ENCODE data around the gene DGKI. TPM values are rescaled to one million over a fixed set of nuclear protein-coding genes. Genes with fewer than 3 reads are reported as not detected.

Gene DGKI
- total and polyA plus RNA-seq, 2 donors (not counting 1 experiment from before 2014, with no cell fraction given), result not detected

GRCh38 chr7:137619181-137619580 lies 227.6 kb downstream of the DGKI start:
- Mint-ChIP-seq H3K27me3 (peaks cover 12% of the 10 kb centered on the region), H3K4me3 (no peak overlapping the region), H3K4me1 (no peaks in the 10 kb centered on the region), H3K27ac (no peak overlapping the region), H3K9me3 (ENCODE audit: insufficient read depth) (no peaks in the 10 kb centered on the region)
- H3K27me3 ChIP-seq (replicated peaks in 1 of 4; ENCODE audit: control extremely low read depth in 1 of 4, control insufficient read depth in 3 of 4, insufficient read depth in 4 of 4, low read length in 3 of 4), result no peaks in the 10 kb centered on the region
- no peak overlapping the region for H3K9ac ChIP-seq (ENCODE audit: low read length)
- WGBS (ENCODE audit: insufficient coverage), result no CpG with 5 or more reads among the region's 1 CpG
- no peaks in the 10 kb centered on the region for H3K79me2 ChIP-seq (ENCODE audit: control insufficient read depth, insufficient read depth, low read length)
- CTCF ChIA-PET, result no interaction called here
- H3K9me3 ChIP-seq (ENCODE audit: control extremely low read depth in 1 of 3, control insufficient read depth in 2 of 3, insufficient read depth in 1 of 3, low read length in 2 of 3), result no peaks in the 10 kb centered on the region
- H3K36me3 ChIP-seq (replicated peaks in 1 of 2; ENCODE audit: control extremely low read depth in 1 of 2, control insufficient read depth in 1 of 2, extremely low read depth in 1 of 2, insufficient read depth in 2 of 2, low read length in 1 of 2), result no peaks in the 10 kb centered on the region
- no peak overlapping the region for H3K27ac ChIP-seq (ENCODE audit: low read length in 2 of 2)
- H3K4me1 ChIP-seq (ENCODE audit: control insufficient read depth in 2 of 2, insufficient read depth in 2 of 2, low read length in 2 of 2), result no peaks in the 10 kb centered on the region
- intact Hi-C loops (cut with micrococcal nuclease), result no loop called here
- DNase-seq (no peak), ATAC-seq (ENCODE audit: low read depth) (no peak)
- H3K4me3 ChIP-seq (ENCODE audit: control extremely low read depth in 1 of 5, extremely low read depth in 1 of 5, insufficient read depth in 1 of 5, low read depth in 2 of 5, low read length in 4 of 5), result no peak overlapping the region
- no peak overlapping the region for H2AFZ ChIP-seq (ENCODE audit: insufficient read depth, low read depth, low read length, poor library complexity, severe bottlenecking)
- no peak overlapping the region for H3K4me2 ChIP-seq (replicated peaks; ENCODE audit: low read depth, low read length, poor library complexity, severe bottlenecking)
- TF ChIP-seq EZH2 (IDR thresholded peaks at IDR 0.05; ENCODE audit: borderline replicate concordance, insufficient read depth, low read depth, low read length, poor library complexity, severe bottlenecking), result no peak
- no peak for TF ChIP-seq CTCF (IDR thresholded peaks at IDR 0.05)
- no peaks in the 10 kb centered on the region for H4K20me1 ChIP-seq (ENCODE audit: control insufficient read depth, insufficient read depth, low read length, poor library complexity, severe bottlenecking)
- POLR2A ChIA-PET, result interaction anchor here (0.8 kb wide), 1 partner anchor 12 kb away, joined by 3 read pairs; no protein-coding TSS in a partner anchor

GRCh38 chr7:137618748-137619147 lies 228.0 kb downstream of the DGKI start:
- Mint-ChIP-seq H3K4me1 (no peaks in the 10 kb centered on the region), H3K9me3 (ENCODE audit: insufficient read depth) (no peaks in the 10 kb centered on the region), H3K4me3 (no peak overlapping the region), H3K27ac (no peak overlapping the region), H3K27me3 (peaks cover 12% of the 10 kb centered on the region)
- no peak for DNase-seq
- no peaks in the 10 kb centered on the region for H3K79me2 ChIP-seq (ENCODE audit: control insufficient read depth, insufficient read depth, low read length)
- CTCF ChIA-PET, result no interaction called here
- no peak overlapping the region for H2AFZ ChIP-seq (ENCODE audit: insufficient read depth, low read depth, low read length, poor library complexity, severe bottlenecking)
- H3K4me3 ChIP-seq (ENCODE audit: control extremely low read depth in 1 of 5, extremely low read depth in 1 of 5, insufficient read depth in 1 of 5, low read depth in 2 of 5, low read length in 4 of 5), result no peak overlapping the region
- ATAC-seq (ENCODE audit: low read depth), result no peak
- no peak overlapping the region for H3K9ac ChIP-seq (ENCODE audit: low read length)
- TF ChIP-seq EZH2 (IDR thresholded peaks at IDR 0.05; ENCODE audit: borderline replicate concordance, insufficient read depth, low read depth, low read length, poor library complexity, severe bottlenecking) (no peak), CTCF (IDR thresholded peaks at IDR 0.05) (no peak)
- no peaks in the 10 kb centered on the region for H4K20me1 ChIP-seq (ENCODE audit: control insufficient read depth, insufficient read depth, low read length, poor library complexity, severe bottlenecking)
- no peak overlapping the region for H3K27ac ChIP-seq (ENCODE audit: low read length in 2 of 2)
- WGBS (ENCODE audit: insufficient coverage), result no CpG with 5 or more reads among the region's 1 CpG
- H3K36me3 ChIP-seq (replicated peaks in 1 of 2; ENCODE audit: control extremely low read depth in 1 of 2, control insufficient read depth in 1 of 2, extremely low read depth in 1 of 2, insufficient read depth in 2 of 2, low read length in 1 of 2), result no peaks in the 10 kb centered on the region
- no peaks in the 10 kb centered on the region for H3K4me1 ChIP-seq (ENCODE audit: control insufficient read depth in 2 of 2, insufficient read depth in 2 of 2, low read length in 2 of 2)
- no peaks in the 10 kb centered on the region for H3K9me3 ChIP-seq (ENCODE audit: control extremely low read depth in 1 of 3, control insufficient read depth in 2 of 3, insufficient read depth in 1 of 3, low read length in 2 of 3)
- POLR2A ChIA-PET, result no interaction called here
- intact Hi-C loops (cut with micrococcal nuclease), result no loop called here
- no peak overlapping the region for H3K4me2 ChIP-seq (replicated peaks; ENCODE audit: low read depth, low read length, poor library complexity, severe bottlenecking)
- no peaks in the 10 kb centered on the region for H3K27me3 ChIP-seq (replicated peaks in 1 of 4; ENCODE audit: control extremely low read depth in 1 of 4, control insufficient read depth in 3 of 4, insufficient read depth in 4 of 4, low read length in 3 of 4)

All from B cell (primary cell).